Urinary bladder (tissue), 4 donors: ENCODE measurements around the gene CD6. TPM values are rescaled to one million over a fixed set of nuclear protein-coding genes. Genes with fewer than 3 reads are reported as not detected.

Experiments used
- DNase-seq: peaks from one replicate; pipeline ENCODE4 v3.0.0-alpha.2; 2015; ENCODE audit errors: extremely low spot score
- H3K27ac ChIP-seq: one replicate; pipeline ENCODE4 v1.5.1; 2013; ENCODE audit warnings: low read depth, mild to moderate bottlenecking, moderate library complexity
- H3K36me3 ChIP-seq: one replicate; pipeline ENCODE4 v1.6.1; 2013; ENCODE audit warnings: mild to moderate bottlenecking, moderate library complexity; ENCODE audit not compliant: insufficient read depth
- H3K4me1 ChIP-seq: one replicate; pipeline ENCODE4 v1.6.1; 2013; ENCODE audit warnings: mild to moderate bottlenecking, moderate library complexity; ENCODE audit not compliant: insufficient read depth
- H3K4me3 ChIP-seq: one replicate; pipeline ENCODE4 v1.5.1; 2013; ENCODE audit warnings: low read depth, low read length
- WGBS: extraction: QIAGEN DNeasy Blood & Tissue Kit; methylation state at CpG from one replicate; pipeline ENCODE4 v1.1.7; 2013; 5-methylcytosine and 5-hydroxymethylcytosine counted together
- polyA plus RNA-seq: library from polyadenylated mRNA; stranded (reverse); fragments of 200-250 nt; gene quantifications from one replicate; pipeline ENCODE4 v1.2.3, GENCODE V29; 2013
- total RNA-seq: library from RNA; depleted of rRNA; stranded (reverse); fragments of >200 nt; gene quantifications from one replicate; pipeline ENCODE4 v1.2.3, GENCODE V29; 2014
- donor health status: healthy with polysubstance abuse.
- donor health status: healthy.

The CD6 gene
- total and polyA plus RNA-seq, 2 donors, result 0.61 to 0.95 TPM

- no peaks in the 10 kb centered on the region for H3K4me1 ChIP-seq
- H3K4me3 ChIP-seq, result no peak overlapping the region
- 87% methylated on average over 7 of the region's 7 CpGs for WGBS
- H3K27ac ChIP-seq, result no peak overlapping the region
- no peaks in the 10 kb centered on the region for H3K36me3 ChIP-seq
- DNase-seq, result no peak
Measured at GRCh38 chr11:60939301-60939700, 32.2 kb upstream of the CD6 start.

DNA sequence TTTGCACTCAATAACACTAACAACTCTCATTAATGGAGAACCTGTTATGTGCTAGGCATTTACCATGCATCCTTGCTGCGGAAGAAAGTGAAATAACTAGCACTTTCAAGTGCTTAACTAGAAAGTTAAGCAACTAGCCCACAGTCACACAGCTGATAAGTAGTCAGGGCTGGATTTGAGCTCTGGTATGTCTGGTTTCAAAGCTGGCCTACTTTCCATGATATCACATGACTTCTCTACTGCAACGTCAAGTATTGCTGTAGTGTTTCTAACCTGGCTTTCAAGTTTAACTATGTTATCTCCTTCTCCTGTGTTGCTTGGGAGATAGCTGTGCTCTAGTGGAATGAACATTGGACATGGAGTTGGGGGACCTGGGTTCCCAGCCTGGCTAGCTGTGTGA lies 31.6 kb upstream of the CD6 start:
- Histone ChIP-seq H3K4me1 (no peaks in the 10 kb centered on the region), H3K27ac (no peak overlapping the region), H3K4me3 (no peak overlapping the region), H3K36me3 (no peaks in the 10 kb centered on the region)
- 52% methylated on average over 2 of the region's 2 CpGs for WGBS
- DNase-seq, result no peak

DNA sequence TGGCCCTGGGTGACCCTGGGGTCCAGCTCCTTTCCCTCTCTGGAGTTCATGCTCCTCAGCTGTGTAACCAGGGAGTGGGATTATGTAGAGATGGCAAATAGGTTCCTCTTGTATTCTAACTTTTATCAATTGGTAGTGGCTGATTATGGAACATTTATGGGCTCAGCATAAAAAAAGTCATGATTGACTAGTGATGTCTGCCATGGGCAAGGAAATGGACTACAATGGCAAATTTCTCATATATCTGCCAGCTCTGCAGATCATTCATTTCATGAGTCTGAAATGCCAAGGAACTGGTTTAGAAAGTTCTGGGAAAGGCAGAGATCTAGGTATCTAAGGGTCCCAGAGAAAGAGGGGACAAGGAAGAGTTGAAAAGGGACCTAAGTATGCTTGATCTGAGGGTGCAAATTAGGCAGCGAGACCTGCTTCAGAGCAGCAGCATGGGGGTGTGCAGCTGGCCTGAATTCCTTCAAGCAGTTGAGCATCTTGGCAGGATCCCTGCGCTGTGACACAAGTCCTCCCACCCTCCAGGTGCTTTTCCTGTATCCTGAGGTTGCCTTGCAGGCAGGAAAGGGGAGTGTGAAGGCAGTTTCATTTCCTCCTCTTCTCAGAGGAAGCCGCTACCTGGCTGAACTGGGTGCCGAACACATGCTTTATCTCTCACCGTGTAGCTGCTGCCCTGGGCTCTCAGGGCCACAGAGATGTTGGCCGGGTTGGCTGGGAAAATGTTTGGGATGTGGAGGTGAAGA lies 29.9 kb upstream of the CD6 start:
- Histone ChIP-seq H3K27ac (no peak overlapping the region), H3K4me3 (no peak overlapping the region), H3K4me1 (no peaks in the 10 kb centered on the region), H3K36me3 (no peaks in the 10 kb centered on the region)
- DNase-seq, result no peak
- 82% methylated on average over 6 of the region's 6 CpGs for WGBS

GRCh38 chr11:60942219-60942618 lies 29.3 kb upstream of the CD6 start:
- Histone ChIP-seq H3K4me1 (no peaks in the 10 kb centered on the region), H3K36me3 (no peaks in the 10 kb centered on the region), H3K27ac (no peak overlapping the region), H3K4me3 (no peak overlapping the region)
- WGBS, result 76% methylated on average over 4 of the region's 4 CpGs
- DNase-seq, result no peak

GRCh38 chr11:60942970-60943565 lies 28.4 kb upstream of the CD6 start:
- Histone ChIP-seq H3K27ac (no peak overlapping the region), H3K36me3 (no peaks in the 10 kb centered on the region), H3K4me1 (no peaks in the 10 kb centered on the region), H3K4me3 (no peak overlapping the region)
- WGBS, result 67% methylated on average over 9 of the region's 9 CpGs
- peak; percentile 48 for DNase-seq

GRCh38 chr11:60944490-60945294 lies 26.8 kb upstream of the CD6 start:
- H3K4me3 ChIP-seq, result no peak overlapping the region
- 90% methylated on average over 11 of the region's 11 CpGs for WGBS
- H3K36me3 ChIP-seq, result no peaks in the 10 kb centered on the region
- DNase-seq, result no peak
- H3K27ac ChIP-seq, result no peak overlapping the region
- no peaks in the 10 kb centered on the region for H3K4me1 ChIP-seq

DNA sequence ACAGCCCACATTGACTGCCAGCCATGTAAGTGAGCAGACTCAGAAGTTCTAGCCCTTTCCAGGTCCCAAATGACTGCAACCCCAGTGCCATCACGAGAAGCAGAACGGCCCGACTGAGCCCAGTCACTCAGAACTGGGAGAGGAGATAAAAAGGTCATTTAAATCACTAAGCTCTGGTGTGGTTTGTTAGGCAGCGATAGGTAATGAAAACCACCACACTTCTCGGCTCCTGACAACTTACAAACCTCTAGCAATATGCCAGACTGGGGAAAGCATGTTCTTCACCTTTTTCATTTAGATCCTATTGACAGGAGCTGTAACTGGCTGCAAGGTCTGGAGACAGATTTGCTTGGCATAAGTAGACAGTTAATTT lies 26.2 kb upstream of the CD6 start:
- H3K36me3 ChIP-seq, result no peaks in the 10 kb centered on the region
- DNase-seq, result no peak
- 90% methylated on average over 5 of the region's 5 CpGs for WGBS
- no peak overlapping the region for H3K27ac ChIP-seq
- H3K4me1 ChIP-seq, result no peaks in the 10 kb centered on the region
- no peak overlapping the region for H3K4me3 ChIP-seq

DNA sequence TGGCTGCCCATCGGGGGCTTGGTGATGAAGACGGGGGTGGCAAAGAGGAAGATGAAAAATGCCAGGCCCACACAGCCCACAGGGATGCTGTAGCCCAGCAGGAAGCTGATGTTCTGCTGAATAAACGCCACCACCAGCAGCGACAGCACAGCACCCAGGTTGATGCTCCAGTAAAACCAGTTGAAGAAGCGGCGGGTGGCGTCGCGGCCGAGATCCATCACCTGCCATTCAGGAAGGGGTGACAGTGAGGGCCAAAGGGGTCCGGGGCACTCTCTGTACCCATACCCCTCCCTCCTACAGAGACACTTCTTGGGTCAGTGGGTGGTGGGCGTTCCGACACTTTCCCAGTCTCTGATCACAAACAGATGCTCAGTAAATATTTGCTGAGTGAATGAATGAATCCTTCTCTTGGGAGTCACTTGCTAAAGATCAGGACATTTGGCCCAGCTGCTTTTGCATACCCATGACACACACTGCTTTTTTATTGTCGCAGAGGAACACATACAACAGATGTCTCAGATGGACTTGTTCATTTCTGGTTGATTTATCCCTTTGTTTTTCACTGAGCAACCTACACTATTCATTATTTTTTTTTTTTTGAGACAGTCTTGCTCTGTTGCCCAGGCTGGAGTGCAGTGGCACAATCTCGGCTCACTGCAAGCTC lies 24.7 kb upstream of the CD6 start:
- WGBS, result 86% methylated on average over 15 of the region's 15 CpGs
- Histone ChIP-seq H3K27ac (no peak overlapping the region), H3K4me1 (no peaks in the 10 kb centered on the region), H3K4me3 (no peak overlapping the region), H3K36me3 (no peaks in the 10 kb centered on the region)
- no peak for DNase-seq

GRCh38 chr11:60947700-60948099 lies 23.8 kb upstream of the CD6 start:
- Histone ChIP-seq H3K4me1 (no peaks in the 10 kb centered on the region), H3K36me3 (no peaks in the 10 kb centered on the region), H3K27ac (no peak overlapping the region), H3K4me3 (no peak overlapping the region)
- no peak for DNase-seq
- 48% methylated on average over 2 of the region's 2 CpGs for WGBS

DNA sequence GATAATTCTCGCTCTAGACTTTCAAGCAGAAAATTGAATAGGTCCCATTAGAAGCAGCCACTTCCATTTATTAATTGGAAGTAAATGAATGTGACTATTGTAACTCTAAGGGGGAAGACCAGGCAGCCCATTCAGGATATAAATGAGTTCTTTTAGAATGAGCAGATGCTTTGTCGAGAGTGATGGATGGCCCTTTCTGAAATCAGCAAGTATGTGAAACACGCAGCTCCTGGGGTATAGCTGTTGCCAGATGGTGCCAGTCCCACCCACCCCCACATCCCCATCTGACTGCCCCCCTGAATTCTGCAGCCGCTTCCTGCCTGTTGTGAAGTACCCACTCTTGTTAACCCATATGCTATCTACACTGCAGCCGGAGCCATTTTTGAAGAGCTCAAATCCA lies 23.2 kb upstream of the CD6 start:
- H3K27ac ChIP-seq, result no peak overlapping the region
- WGBS, result 85% methylated on average over 5 of the region's 5 CpGs
- H3K4me1 ChIP-seq, result no peaks in the 10 kb centered on the region
- no peaks in the 10 kb centered on the region for H3K36me3 ChIP-seq
- no peak overlapping the region for H3K4me3 ChIP-seq
- DNase-seq, result no peak

DNA sequence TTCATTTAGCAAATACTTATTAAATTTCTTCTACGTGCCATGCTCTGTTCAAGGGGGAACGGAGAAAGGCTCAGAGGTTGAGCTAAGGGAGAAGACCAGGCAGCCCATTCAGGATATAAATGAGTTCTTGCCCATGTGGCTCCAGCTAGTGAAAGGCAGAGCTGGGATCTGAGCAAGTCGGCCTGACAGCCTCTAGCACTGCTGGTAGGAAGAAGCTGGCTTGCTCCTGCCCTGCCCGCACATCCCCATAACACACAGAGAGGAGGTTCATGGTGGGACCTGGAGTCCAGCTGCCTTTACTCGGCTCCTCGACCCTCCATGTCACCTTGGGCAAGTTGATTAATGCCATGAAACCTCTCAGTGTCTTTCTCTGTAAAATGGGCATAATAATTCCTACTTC lies 21.5 kb upstream of the CD6 start:
- no peak overlapping the region for H3K4me3 ChIP-seq
- 88% methylated on average over 6 of the region's 6 CpGs for WGBS
- H3K4me1 ChIP-seq, result no peaks in the 10 kb centered on the region
- no peaks in the 10 kb centered on the region for H3K36me3 ChIP-seq
- H3K27ac ChIP-seq, result no peak overlapping the region
- no peak for DNase-seq

DNA sequence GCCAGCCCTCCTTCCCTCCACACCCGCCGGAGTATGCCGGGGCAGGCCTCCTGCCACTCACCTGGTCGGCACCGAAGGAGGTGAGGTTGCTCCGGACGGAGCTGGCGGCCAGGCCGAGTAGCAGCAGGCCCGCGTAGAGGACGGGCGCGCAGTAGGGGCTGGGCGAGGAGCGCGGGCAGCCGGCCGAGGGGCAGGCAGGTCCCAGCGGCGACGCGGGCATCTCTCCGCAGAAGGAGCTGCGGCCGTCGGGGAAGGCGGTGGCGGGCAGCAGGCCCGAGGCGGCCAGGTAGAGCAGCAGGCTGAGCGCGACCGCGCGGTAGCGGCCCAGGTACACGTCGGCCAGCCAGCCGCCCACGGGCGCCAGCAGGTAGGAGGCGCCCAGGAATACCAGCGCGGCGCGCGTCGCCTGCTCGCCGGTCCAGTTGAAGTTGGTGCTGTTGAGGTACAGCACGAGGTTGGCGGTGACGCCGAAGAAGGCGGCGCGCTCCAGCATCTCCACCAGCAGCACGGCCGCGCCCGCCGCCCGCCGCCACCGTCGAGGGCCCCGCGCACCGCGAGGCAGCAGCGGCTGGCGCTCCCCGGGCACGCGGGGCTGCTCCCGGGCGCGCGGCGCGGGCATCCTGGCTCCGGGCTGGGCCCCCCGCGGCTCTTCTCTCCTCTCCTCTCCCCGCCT lies 20.4 kb upstream of the CD6 start:
- H3K4me1 ChIP-seq, result no peaks in the 10 kb centered on the region
- H3K27ac ChIP-seq, result no peak overlapping the region
- H3K36me3 ChIP-seq, result no peaks in the 10 kb centered on the region
- H3K4me3 ChIP-seq, result peak overlapping the region; percentile 48
- no peak for DNase-seq
- WGBS, result 13% methylated on average over 86 of the region's 86 CpGs

DNA sequence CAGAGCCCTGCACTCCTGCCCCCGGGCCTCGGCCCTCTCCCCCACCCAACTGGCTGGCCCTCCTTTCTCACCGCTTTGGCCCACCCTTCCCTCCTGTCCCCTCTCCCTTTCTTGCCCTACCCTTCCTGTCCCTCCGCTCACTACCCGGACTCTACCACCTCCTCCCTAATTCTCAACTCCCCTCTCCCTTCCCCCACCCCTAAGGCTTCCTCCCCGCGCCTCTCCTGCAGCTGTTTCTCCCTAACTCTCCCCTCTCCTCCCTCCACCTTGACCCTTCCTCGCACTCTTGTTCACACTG lies 19.9 kb upstream of the CD6 start:
- H3K36me3 ChIP-seq, result no peaks in the 10 kb centered on the region
- peak overlapping the region; percentile 79 for H3K27ac ChIP-seq
- DNase-seq, result no peak
- H3K4me3 ChIP-seq, result peak overlapping the region; percentile 48
- WGBS, result 14% methylated on average over 8 of the region's 8 CpGs
- H3K4me1 ChIP-seq, result no peaks in the 10 kb centered on the region
